Transverse colon (tissue), 4 donors: ENCODE results near the gene AGPAT4.

Experiments used
- CTCF ChIP-seq, 5 experiments: fragments of 200-600 bp in 3 of 5; fragments of 450-650 bp in 2 of 5; sonication (generic) in 3 of 5; IDR thresholded peaks; 1 replicate in 2 of 5; 2 replicates in 3 of 5; pipeline ENCODE4 v1.5.1; 2016 to 2017; ENCODE audit warnings: antibody characterized with exemption in 5 of 5, inconsistent platforms in 3 of 5, mild to moderate bottlenecking in 2 of 5, moderate library complexity in 1 of 5
- EP300 ChIP-seq: sonication (generic); formaldehyde crosslinking; IDR thresholded peaks from one replicate; pipeline ENCODE4 v1.6.1; 2017; ENCODE audit warnings: antibody characterized with exemption, low read depth
- POLR2A ChIP-seq: fragments of 450-650 bp; IDR thresholded peaks from one replicate; pipeline ENCODE4 v1.6.1; 2016; ENCODE audit warnings: antibody characterized with exemption, mild to moderate bottlenecking, moderate library complexity
- POLR2AphosphoS5 ChIP-seq, 3 donors: sonication (generic); formaldehyde crosslinking; IDR thresholded peaks; one replicate each; pipeline ENCODE4 v1.6.1; 2016; ENCODE audit warnings: antibody characterized with exemption in 3 of 3

GRCh38 chr6:161169035-161169434, 104.8 kb downstream of the AGPAT4 start:
- no peak for TF ChIP-seq POLR2A
- TF ChIP-seq CTCF (IDR thresholded peaks at IDR 0.05), result no peak
- no peak for TF ChIP-seq POLR2AphosphoS5 (IDR thresholded peaks at IDR 0.05)
- no peak for TF ChIP-seq EP300
